H9 (cell line): Measurements from ENCODE around the gene IGF2R. TPM values are rescaled to one million over a fixed set of nuclear protein-coding genes. Genes with fewer than 3 reads are reported as not detected.
"Not testable (repeated sequence)": the region's sequence is repeated elsewhere in the genome, so short reads cannot be mapped to it uniquely, and the experiment has no call there.

Experiments used
- DNase-seq: peaks from one replicate; pipeline ENCODE4 v3.0.0-alpha.2; 2017
- H2AFZ ChIP-seq: one replicate; pipeline ENCODE4 v1.6.1; 2013; ENCODE audit warnings: mild to moderate bottlenecking, low read length, control low read depth, moderate library complexity
- H2AK5ac ChIP-seq: 2 replicates; pipeline ENCODE4 v1.6.1; 2013; ENCODE audit warnings: low read length, control low read depth, mixed read lengths; ENCODE audit not compliant: insufficient read length
- H2BK120ac ChIP-seq: one replicate; pipeline ENCODE4 v1.6.1; 2013; ENCODE audit warnings: low read depth, mild to moderate bottlenecking, low read length, control low read depth, inconsistent platforms; ENCODE audit not compliant: poor library complexity, severe bottlenecking
- H2BK12ac ChIP-seq: 2 replicates; pipeline ENCODE4 v1.6.1; 2013; ENCODE audit warnings: low read length, control low read depth, mixed read lengths, low read depth; ENCODE audit not compliant: insufficient read length
- H2BK15ac ChIP-seq: 2 replicates; pipeline ENCODE4 v1.6.1; 2013; ENCODE audit warnings: low read depth, low read length, control low read depth
- H2BK20ac ChIP-seq: one replicate; pipeline ENCODE4 v1.6.1; 2013; ENCODE audit warnings: low read depth, mild to moderate bottlenecking, low read length, control low read depth, inconsistent platforms; ENCODE audit not compliant: poor library complexity, severe bottlenecking
- H2BK5ac ChIP-seq: 2 replicates; pipeline ENCODE4 v1.6.1; 2013; ENCODE audit warnings: low read length, control low read depth, mixed read lengths; ENCODE audit not compliant: insufficient read length
- H3K14ac ChIP-seq: 2 replicates; pipeline ENCODE4 v1.6.1; 2013; ENCODE audit warnings: low read length, control low read depth; ENCODE audit not compliant: insufficient read depth
- H3K18ac ChIP-seq: 2 replicates; pipeline ENCODE4 v1.6.1; 2013; ENCODE audit warnings: low read depth, mild to moderate bottlenecking, mixed read lengths, low read length, control low read depth; ENCODE audit not compliant: insufficient read length
- H3K23ac ChIP-seq: 2 replicates; pipeline ENCODE4 v1.6.1; 2013; ENCODE audit warnings: low read length, control low read depth, mixed read lengths, low read depth; ENCODE audit not compliant: insufficient read length
- H3K23me2 ChIP-seq: 2 replicates; pipeline ENCODE4 v1.6.1; 2013; ENCODE audit warnings: low read depth, mild to moderate bottlenecking, mixed read lengths, low read length, control low read depth; ENCODE audit not compliant: insufficient read length, poor library complexity, severe bottlenecking
- H3K27ac ChIP-seq: 2 replicates; pipeline ENCODE4 v1.5.1; 2013; ENCODE audit warnings: low read length, control low read depth, mixed read lengths, low read depth; ENCODE audit not compliant: insufficient read length
- H3K27me3 ChIP-seq: 2 replicates; pipeline ENCODE4 v1.6.1; 2013; ENCODE audit warnings: low read length, control low read depth, inconsistent platforms; ENCODE audit not compliant: insufficient read depth
- H3K4ac ChIP-seq: 2 replicates; pipeline ENCODE4 v1.6.1; 2013; ENCODE audit warnings: low read depth, mild to moderate bottlenecking, control low read depth, inconsistent platforms, low read length, moderate library complexity
- H3K4me1 ChIP-seq: 2 replicates; pipeline ENCODE4 v1.6.1; 2013; ENCODE audit warnings: low read length, control low read depth, inconsistent platforms; ENCODE audit not compliant: insufficient read depth
- H3K4me2 ChIP-seq: 2 replicates; pipeline ENCODE4 v1.6.1; 2013; ENCODE audit warnings: low read length, control low read depth, mixed read lengths; ENCODE audit not compliant: insufficient read length, insufficient read depth
- H3K56ac ChIP-seq: 2 replicates; pipeline ENCODE4 v1.6.1; 2013; ENCODE audit warnings: low read depth, mild to moderate bottlenecking, mixed read lengths, low read length, control low read depth; ENCODE audit not compliant: insufficient read length
- H3K79me1 ChIP-seq: 2 replicates; pipeline ENCODE4 v1.6.1; 2013; ENCODE audit warnings: low read depth, mild to moderate bottlenecking, moderate library complexity, low read length, control low read depth, inconsistent platforms; ENCODE audit not compliant: insufficient read depth, poor library complexity, severe bottlenecking
- H3K79me2 ChIP-seq: 2 replicates; pipeline ENCODE4 v1.6.1; 2013; ENCODE audit warnings: low read length, control low read depth, inconsistent platforms; ENCODE audit not compliant: insufficient read depth
- H3K9ac ChIP-seq: 2 replicates; pipeline ENCODE4 v1.6.1; 2013; ENCODE audit warnings: low read length, control low read depth, mixed read lengths; ENCODE audit not compliant: insufficient read length; ENCODE audit errors: extremely low read depth
- H3K9me3 ChIP-seq: one replicate; pipeline ENCODE4 v1.6.1; 2013; ENCODE audit warnings: low read depth, low read length, inconsistent platforms; ENCODE audit not compliant: control insufficient read depth
- H3T11ph ChIP-seq: one replicate; pipeline ENCODE4 v1.6.1; 2013; ENCODE audit warnings: mild to moderate bottlenecking, low read length, control low read depth, inconsistent platforms
- H4K20me1 ChIP-seq: one replicate; pipeline ENCODE4 v1.6.1; 2013; ENCODE audit not compliant: control insufficient read depth, insufficient read length, insufficient read depth
- H4K5ac ChIP-seq: 2 replicates; pipeline ENCODE4 v1.6.1; 2013; ENCODE audit warnings: low read depth, mild to moderate bottlenecking, mixed read lengths, low read length, control low read depth; ENCODE audit not compliant: insufficient read length
- H4K8ac ChIP-seq: replicated peaks from 2 replicates; pipeline ENCODE4 v1.6.1; 2013; ENCODE audit warnings: low read length, control low read depth, mixed read lengths, low read depth; ENCODE audit not compliant: insufficient read length
- H4K91ac ChIP-seq: 2 replicates; pipeline ENCODE4 v1.6.1; 2013; ENCODE audit warnings: low read depth, mild to moderate bottlenecking, moderate library complexity, mixed read lengths, low read length, control low read depth; ENCODE audit not compliant: insufficient read length
- H3K27ac Mint-ChIP-seq, 3 experiments: 2 replicates in 2 of 3; 3 replicates in 1 of 3; pipeline ENCODE4 v1.8.0; 2020 to 2021; ENCODE audit warnings: mixed read lengths in 3 of 3, mild to moderate bottlenecking in 1 of 3, moderate library complexity in 1 of 3
- H3K27me3 Mint-ChIP-seq: 2 replicates; pipeline ENCODE4 v1.8.0; 2021; ENCODE audit warnings: low read depth, mild to moderate bottlenecking, moderate library complexity, mixed read lengths
- H3K36me3 Mint-ChIP-seq, 3 experiments: 2 replicates in 2 of 3; 3 replicates in 1 of 3; pipeline ENCODE4 v1.8.0; 2020 to 2021; ENCODE audit warnings: low read depth in 3 of 3, mixed read lengths in 3 of 3; ENCODE audit not compliant: insufficient read depth in 1 of 3
- H3K4me1 Mint-ChIP-seq, 2 experiments: 2 replicates each; pipeline ENCODE4 v1.8.0; 2020; ENCODE audit warnings: mixed read lengths in 2 of 2
- H3K4me3 Mint-ChIP-seq, 2 experiments: 2 replicates in 1 of 2; 3 replicates in 1 of 2; pipeline ENCODE4 v1.8.0; 2020 to 2021; ENCODE audit warnings: mild to moderate bottlenecking in 2 of 2, mixed read lengths in 2 of 2, moderate library complexity in 1 of 2
- H3K9me3 Mint-ChIP-seq, 2 experiments: 2 replicates in 1 of 2; 3 replicates in 1 of 2; pipeline ENCODE4 v1.8.0; 2020; ENCODE audit warnings: mild to moderate bottlenecking in 2 of 2, mixed read lengths in 2 of 2, moderate library complexity in 1 of 2
- CTCF ChIP-seq: fragments of 200-600 bp; sonication (generic); conservative IDR thresholded peaks from 3 replicates; pipeline ENCODE4 v1.8.0; 2021; ENCODE audit warnings: antibody characterized with exemption, mild to moderate bottlenecking
- WGBS: extraction: QIAGEN DNeasy Blood & Tissue Kit; methylation state at CpG from one replicate; pipeline ENCODE4 v1.1.7; 2013; ENCODE audit warnings: missing lambda C conversion rate, low lambda C conversion rate, mixed read lengths; ENCODE audit not compliant: insufficient read length; ENCODE audit errors: extremely low coverage; 5-methylcytosine and 5-hydroxymethylcytosine counted together
- total RNA-seq: library from RNA; stranded (reverse); gene quantifications from 2 replicates; pipeline ENCODE4 v1.2.1, GENCODE V29; 2021

The IGF2R gene
- total RNA-seq, 1 experiment from 2014 or later = 66.7 TPM

DNA sequence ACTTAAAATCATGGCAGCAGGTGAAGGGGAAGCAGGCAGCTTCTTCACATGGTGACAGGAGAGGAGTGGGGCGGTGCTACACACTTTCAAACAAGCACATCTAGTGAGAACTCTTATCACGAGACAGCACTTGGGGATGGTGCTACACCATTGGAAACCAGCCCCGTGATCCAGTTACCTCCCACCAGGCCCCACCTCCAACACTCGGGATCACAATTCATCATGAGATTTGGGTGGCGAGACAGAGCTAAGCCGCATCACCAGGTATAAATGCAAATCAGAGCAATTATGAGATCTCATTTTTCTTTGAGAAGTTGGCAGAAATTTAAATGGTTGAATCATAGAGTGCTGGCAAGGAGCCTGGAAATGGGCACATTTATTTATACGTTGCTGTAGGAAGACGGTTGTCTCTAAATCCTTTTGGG lies 31.4 kb downstream of the IGF2R start:
- H4K8ac ChIP-seq = no peak overlapping the region
- no peak overlapping the region for H4K91ac ChIP-seq
- no peak overlapping the region for H3K18ac ChIP-seq
- H3K4me2 ChIP-seq = no peak overlapping the region
- Mint-ChIP-seq H3K9me3 (peaks cover 9 to 13% of the 10 kb centered on the region in 2 experiments; a peak in 4 of 5 replicates), H3K36me3 (peaks cover 35 to 39% (median 37%) of the 10 kb centered on the region in 3 experiments), H3K27me3 (no peaks in the 10 kb centered on the region), H3K27ac (peak overlapping the region in 1 of 3 experiments; percentile 62; a peak in 1 of 7 replicates), H3K4me1 (peaks cover 21 to 24% of the 10 kb centered on the region in 2 experiments), H3K4me3 (no peak overlapping the region)
- H3K4ac ChIP-seq = no peak overlapping the region
- no peak for TF ChIP-seq CTCF
- no peak overlapping the region for H2BK15ac ChIP-seq
- H3K23ac ChIP-seq = no peak overlapping the region
- H4K5ac ChIP-seq = no peak overlapping the region
- no peaks in the 10 kb centered on the region for H3K9me3 ChIP-seq
- no peak for DNase-seq
- no peak overlapping the region for H2BK120ac ChIP-seq
- H3K23me2 ChIP-seq = no peaks in the 10 kb centered on the region
- H2BK12ac ChIP-seq = no peak overlapping the region
- H3K79me2 ChIP-seq = peaks cover 27% of the 10 kb centered on the region; the same call in 1 of the 2 replicates
- no peak overlapping the region for H2BK20ac ChIP-seq
- no peak overlapping the region for H2AK5ac ChIP-seq
- no peaks in the 10 kb centered on the region for H4K20me1 ChIP-seq
- H3T11ph ChIP-seq = no peak overlapping the region
- no peak overlapping the region for H3K27ac ChIP-seq
- H3K79me1 ChIP-seq = peaks cover 11% of the 10 kb centered on the region
- no CpG with 5 or more reads among the region's 8 CpGs for WGBS
- H2BK5ac ChIP-seq = no peak overlapping the region
- no peak overlapping the region; the same call in 1 of the 2 replicates for H3K14ac ChIP-seq
- no peak overlapping the region for H3K56ac ChIP-seq
- peaks cover 2% of the 10 kb centered on the region; the same call in 1 of the 2 replicates for H3K4me1 ChIP-seq
- H2AFZ ChIP-seq = no peak overlapping the region
- no peaks in the 10 kb centered on the region for H3K27me3 ChIP-seq
- no peak overlapping the region for H3K9ac ChIP-seq

DNA sequence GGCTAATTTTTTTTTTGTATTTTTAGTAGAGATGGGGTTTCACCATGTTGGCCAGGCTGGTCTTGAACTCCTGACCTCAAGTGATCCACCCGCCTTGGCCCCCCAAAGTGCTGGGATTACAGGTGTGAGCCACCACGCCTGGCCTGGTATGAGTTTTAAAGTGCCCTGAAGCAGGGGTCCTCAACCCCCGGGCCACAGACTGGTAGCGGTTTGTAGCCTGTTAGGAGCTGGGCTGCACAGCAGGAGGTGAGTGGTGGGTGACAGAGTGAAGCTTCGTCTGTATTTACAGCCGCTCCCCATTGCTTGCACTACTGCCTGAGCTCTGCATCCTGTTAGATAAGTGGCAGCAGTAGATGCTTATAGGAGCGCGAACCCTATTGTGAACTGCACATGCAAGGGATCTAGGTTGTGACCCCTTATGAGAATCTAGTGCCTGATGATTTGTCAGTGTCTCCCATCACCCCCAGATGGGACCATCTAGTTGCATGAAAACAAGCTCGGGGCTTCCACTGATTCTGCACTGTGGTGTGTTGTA lies 32.1 kb downstream of the IGF2R start:
- not testable (repeated sequence) for H4K20me1 ChIP-seq, H4K8ac ChIP-seq, H2BK20ac ChIP-seq, H3T11ph ChIP-seq, H3K9me3 ChIP-seq, H3K4me1 ChIP-seq, H3K23me2 ChIP-seq, H3K27ac ChIP-seq, H2AFZ ChIP-seq, H3K9ac ChIP-seq, H3K4me2 ChIP-seq, H3K23ac ChIP-seq, H2AK5ac ChIP-seq, DNase-seq, H4K5ac ChIP-seq, H3K14ac ChIP-seq, H3K4me3 Mint-ChIP-seq, H3K56ac ChIP-seq, H2BK5ac ChIP-seq, H2BK120ac ChIP-seq, H4K91ac ChIP-seq, H3K27ac Mint-ChIP-seq, H2BK15ac ChIP-seq, H3K18ac ChIP-seq, H3K27me3 Mint-ChIP-seq, H3K4ac ChIP-seq, H2BK12ac ChIP-seq, H3K27me3 ChIP-seq
- Mint-ChIP-seq H3K9me3 (peaks cover 13 to 14% of the 10 kb centered on the region in 2 experiments; a peak in 4 of 5 replicates), H3K4me1 (peaks cover 17 to 22% of the 10 kb centered on the region in 2 experiments), H3K36me3 (peaks cover 35 to 39% (median 37%) of the 10 kb centered on the region in 3 experiments)
- WGBS = no CpG with 5 or more reads among the region's 9 CpGs
- Histone ChIP-seq H3K79me1 (peaks cover 11% of the 10 kb centered on the region), H3K79me2 (peaks cover 27% of the 10 kb centered on the region; the same call in 1 of the 2 replicates)
